CD14-positive monocyte (primary cell): ENCODE results near the gene GABBR2. TPM values are rescaled to one million over a fixed set of nuclear protein-coding genes. Genes with fewer than 3 reads are reported as not detected.

Experiments used
- DNase-seq, 3 donors: peaks; one replicate each; pipeline ENCODE4 v3.0.0-alpha.2; 2011 to 2022
- H2AFZ ChIP-seq: 2 replicates; pipeline ENCODE4 v1.6.0; 2012; ENCODE audit warnings: mild to moderate bottlenecking, low read depth, low read length, inconsistent platforms; ENCODE audit not compliant: insufficient read depth, poor library complexity, severe bottlenecking
- H3K27ac ChIP-seq, 2 donors: 1 replicate in 1 of 2; 2 replicates in 1 of 2; pipeline ENCODE4 v1.5.1; 2012 to 2013; ENCODE audit warnings: low read length in 2 of 2, control low read depth in 1 of 2, inconsistent platforms in 1 of 2, low read depth in 1 of 2, mild to moderate bottlenecking in 1 of 2
- H3K27me3 ChIP-seq, 2 donors: one replicate each; pipeline versions ENCODE4 v1.6.0 to v1.6.1; 2011 to 2013; ENCODE audit warnings: low read length in 2 of 2; ENCODE audit not compliant: control insufficient read depth in 2 of 2, insufficient read depth in 2 of 2
- H3K36me3 ChIP-seq, 2 donors: replicated peaks in 1 of 2; 1 replicate in 1 of 2; 2 replicates in 1 of 2; pipeline versions ENCODE4 v1.5.1 to v1.6.1; 2012 to 2013; ENCODE audit warnings: low read length in 2 of 2, control low read depth in 1 of 2, inconsistent platforms in 1 of 2, mild to moderate bottlenecking in 1 of 2; ENCODE audit not compliant: insufficient read depth in 2 of 2, control insufficient read depth in 1 of 2
- H3K4me1 ChIP-seq, 2 donors: 1 replicate in 1 of 2; 2 replicates in 1 of 2; pipeline versions ENCODE4 v1.5.1 to v1.6.1; 2012 to 2013; ENCODE audit warnings: low read length in 2 of 2, control low read depth in 1 of 2, inconsistent platforms in 1 of 2, mild to moderate bottlenecking in 1 of 2, moderate library complexity in 1 of 2; ENCODE audit not compliant: insufficient read depth in 2 of 2, control insufficient read depth in 1 of 2
- H3K4me2 ChIP-seq: replicated peaks from 2 replicates; pipeline ENCODE3; 2012; ENCODE audit warnings: low read length, moderate library complexity, mild to moderate bottlenecking; ENCODE audit not compliant: poor library complexity, severe bottlenecking; ENCODE audit errors: extremely low read depth
- H3K4me3 ChIP-seq, 3 experiments: fragments of 200-600 bp in 1 of 3; sonication (generic) in 1 of 3; replicated peaks in 1 of 3; 1 replicate in 2 of 3; 2 replicates in 1 of 3; pipeline ENCODE4 v1.5.1; 2011 to 2013; ENCODE audit warnings: low read length in 3 of 3, mild to moderate bottlenecking in 3 of 3, control low read depth in 2 of 3, low read depth in 2 of 3, inconsistent platforms in 1 of 3, moderate library complexity in 1 of 3
- H3K79me2 ChIP-seq: 2 replicates; pipeline ENCODE4 v1.6.0; 2012; ENCODE audit warnings: mild to moderate bottlenecking, control low read depth, inconsistent platforms, low read length, moderate library complexity; ENCODE audit not compliant: insufficient read depth
- H3K9ac ChIP-seq: 2 replicates; pipeline ENCODE4 v1.6.0; 2017; ENCODE audit warnings: low read length, mild to moderate bottlenecking; ENCODE audit not compliant: insufficient read depth, poor library complexity, severe bottlenecking
- H3K9me3 ChIP-seq, 2 donors: replicated peaks in 1 of 2; 1 replicate in 1 of 2; 2 replicates in 1 of 2; pipeline versions ENCODE4 v1.5.1 to v1.6.1; 2012 to 2013; ENCODE audit warnings: low read length in 2 of 2, control low read depth in 1 of 2; ENCODE audit not compliant: control insufficient read depth in 1 of 2, insufficient read depth in 1 of 2
- H4K20me1 ChIP-seq: 2 replicates; pipeline ENCODE4 v1.6.0; 2012; ENCODE audit warnings: mild to moderate bottlenecking, low read length, control low read depth, moderate library complexity; ENCODE audit not compliant: insufficient read depth
- H3K27ac Mint-ChIP-seq, 7 donors: one replicate each; pipeline ENCODE4 v1.8.0; 2020; ENCODE audit warnings: mild to moderate bottlenecking in 7 of 7, mixed read lengths in 7 of 7, moderate library complexity in 6 of 7, inconsistent platforms in 2 of 7
- H3K27me3 Mint-ChIP-seq, 3 donors: one replicate each; pipeline ENCODE4 v1.8.0; 2021 to 2022; ENCODE audit warnings: low read depth in 3 of 3, mild to moderate bottlenecking in 3 of 3, mixed read lengths in 3 of 3, moderate library complexity in 3 of 3, inconsistent platforms in 1 of 3
- H3K36me3 Mint-ChIP-seq, 2 donors: one replicate each; pipeline ENCODE4 v1.8.0; 2020; ENCODE audit warnings: mixed read lengths in 2 of 2, inconsistent platforms in 1 of 2, mild to moderate bottlenecking in 1 of 2
- H3K4me1 Mint-ChIP-seq: one replicate; pipeline ENCODE4 v1.8.0; 2020; ENCODE audit warnings: mild to moderate bottlenecking, mixed read lengths
- H3K4me3 Mint-ChIP-seq, 2 donors: one replicate each; pipeline ENCODE4 v1.8.0; 2020; ENCODE audit warnings: mild to moderate bottlenecking in 2 of 2, mixed read lengths in 2 of 2, moderate library complexity in 1 of 2
- H3K9me3 Mint-ChIP-seq, 7 donors: one replicate each; pipeline ENCODE4 v1.8.0; 2020 to 2022; ENCODE audit warnings: mixed read lengths in 7 of 7, mild to moderate bottlenecking in 6 of 7, moderate library complexity in 6 of 7, inconsistent platforms in 2 of 7
- CTCF ChIP-seq: fragments of 200-600 bp; IDR thresholded peaks from one replicate; pipeline ENCODE4 v1.8.0; 2022; ENCODE audit warnings: antibody characterized with exemption, mild to moderate bottlenecking
- WGBS: methylation state at CpG from one replicate; pipeline ENCODE4 v1.1.5; 2013; ENCODE audit warnings: missing lambda C conversion rate; ENCODE audit not compliant: insufficient coverage; 5-methylcytosine and 5-hydroxymethylcytosine counted together
- intact Hi-C, 2 donors: fragments of 100-400 bp; cut with micrococcal nuclease; formaldehyde crosslinking; loops; one replicate each; pipeline versions ENCODE4 v1.15.0 to v1.15.1; 2023
- polyA plus RNA-seq, 3 donors: library from polyadenylated mRNA; depleted of rRNA in 1 of 3; unstranded in 2 of 3; stranded (reverse) in 1 of 3; fragments of 300-500 nt in 2 of 3; fragments of >200 nt in 1 of 3; fragmentation: Illumina TruSeq in 2 of 3; gene quantifications; 1 replicate in 2 of 3; 2 replicates in 1 of 3; pipeline ENCODE4 v1.2.3, GENCODE V29; 2012 to 2021

Gene GABBR2
- polyA plus RNA-seq, 3 donors, result not detected

- Histone ChIP-seq H3K4me3 (no peak overlapping the region), H3K36me3 (no peaks in the 10 kb centered on the region), H3K9me3 (no peaks in the 10 kb centered on the region), H3K27ac (no peak overlapping the region), H4K20me1 (no peaks in the 10 kb centered on the region), H2AFZ (no peak overlapping the region), H3K79me2 (no peaks in the 10 kb centered on the region), H3K27me3 (no peaks in the 10 kb centered on the region), H3K9ac (no peak overlapping the region), H3K4me2 (no peak overlapping the region), H3K4me1 (no peaks in the 10 kb centered on the region)
- DNase-seq, result no peak
- WGBS, result 2% methylated on average over 5 of the region's 6 CpGs
- H3K4me3 Mint-ChIP-seq, result no peak overlapping the region
- H3K9me3 Mint-ChIP-seq, result peaks cover 0 to 8% (median 3%) of the 10 kb centered on the region in 7 donors
- H3K27me3 Mint-ChIP-seq, result peaks cover 1 to 4% (median 4%) of the 10 kb centered on the region in 3 donors
- intact Hi-C loops, result no loop called here
- H3K36me3 Mint-ChIP-seq, result no peaks in the 10 kb centered on the region
- H3K27ac Mint-ChIP-seq, result no peak overlapping the region
- H3K4me1 Mint-ChIP-seq, result peaks cover 9% of the 10 kb centered on the region
- TF ChIP-seq CTCF, result no peak
Observed at GRCh38 chr9:98391867-98392266, 316.9 kb downstream of the GABBR2 start.

- peaks cover 9% of the 10 kb centered on the region for H3K4me1 Mint-ChIP-seq
- TF ChIP-seq CTCF, result no peak
- H3K36me3 ChIP-seq, result no peaks in the 10 kb centered on the region
- no peaks in the 10 kb centered on the region for H3K27me3 ChIP-seq
- WGBS, result 87% methylated on average over 5 of the region's 7 CpGs
- no peaks in the 10 kb centered on the region for H3K9me3 ChIP-seq
- no peak overlapping the region for H3K4me3 Mint-ChIP-seq
- no peaks in the 10 kb centered on the region for H4K20me1 ChIP-seq
- H3K79me2 ChIP-seq, result no peaks in the 10 kb centered on the region
- H3K27ac Mint-ChIP-seq, result no peak overlapping the region
- H3K27ac ChIP-seq, result no peak overlapping the region
- H3K4me1 ChIP-seq, result no peaks in the 10 kb centered on the region
- peaks cover 4% of the 10 kb centered on the region in 3 donors for H3K27me3 Mint-ChIP-seq
- intact Hi-C loops, result no loop called here
- H2AFZ ChIP-seq, result no peak overlapping the region
- no peak overlapping the region for H3K4me3 ChIP-seq
- no peaks in the 10 kb centered on the region for H3K36me3 Mint-ChIP-seq
- H3K4me2 ChIP-seq, result no peak overlapping the region
- no peak for DNase-seq
- H3K9ac ChIP-seq, result no peak overlapping the region
- peaks cover 0 to 8% (median 3%) of the 10 kb centered on the region in 7 donors for H3K9me3 Mint-ChIP-seq
Observed at GRCh38 chr9:98391406-98391805, 317.3 kb downstream of the GABBR2 start.
